Astrocyte of the cerebellum (primary cell): Measurements from ENCODE around the gene THBS1.

Source experiments
- DNase-seq: peaks from one replicate; pipeline ENCODE4 v3.0.0-alpha.2; 2011; ENCODE audit warnings: low read depth
- H3K4me3 ChIP-seq: 2 replicates; pipeline ENCODE4 v1.5.1; 2011; ENCODE audit warnings: mild to moderate bottlenecking, low read depth, low read length, moderate library complexity
- in situ Hi-C: cut with HindIII; loops from 2 replicates; pipeline ENCODE4 v1.10.0; 2017; ENCODE audit warnings: low sequenced_read_pairs
- TF ChIP-seq, protein P1 (sequence below): IDR thresholded peaks from 2 replicates; pipeline ENCODE4 v1.5.1; 2012; ENCODE audit warnings: low read length, low read depth, moderate library complexity, mild to moderate bottlenecking; ENCODE audit errors: missing control alignments

Gene THBS1

GRCh38 chr15:39621210-39621609 is 40.3 kb downstream of the THBS1 start:
- in situ Hi-C loops, result no loop called here
- no peak overlapping the region for H3K4me3 ChIP-seq
- TF ChIP-seq, protein P1, sequence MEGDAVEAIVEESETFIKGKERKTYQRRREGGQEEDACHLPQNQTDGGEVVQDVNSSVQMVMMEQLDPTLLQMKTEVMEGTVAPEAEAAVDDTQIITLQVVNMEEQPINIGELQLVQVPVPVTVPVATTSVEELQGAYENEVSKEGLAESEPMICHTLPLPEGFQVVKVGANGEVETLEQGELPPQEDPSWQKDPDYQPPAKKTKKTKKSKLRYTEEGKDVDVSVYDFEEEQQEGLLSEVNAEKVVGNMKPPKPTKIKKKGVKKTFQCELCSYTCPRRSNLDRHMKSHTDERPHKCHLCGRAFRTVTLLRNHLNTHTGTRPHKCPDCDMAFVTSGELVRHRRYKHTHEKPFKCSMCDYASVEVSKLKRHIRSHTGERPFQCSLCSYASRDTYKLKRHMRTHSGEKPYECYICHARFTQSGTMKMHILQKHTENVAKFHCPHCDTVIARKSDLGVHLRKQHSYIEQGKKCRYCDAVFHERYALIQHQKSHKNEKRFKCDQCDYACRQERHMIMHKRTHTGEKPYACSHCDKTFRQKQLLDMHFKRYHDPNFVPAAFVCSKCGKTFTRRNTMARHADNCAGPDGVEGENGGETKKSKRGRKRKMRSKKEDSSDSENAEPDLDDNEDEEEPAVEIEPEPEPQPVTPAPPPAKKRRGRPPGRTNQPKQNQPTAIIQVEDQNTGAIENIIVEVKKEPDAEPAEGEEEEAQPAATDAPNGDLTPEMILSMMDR, result no peak
- no peak for DNase-seq

DNA sequence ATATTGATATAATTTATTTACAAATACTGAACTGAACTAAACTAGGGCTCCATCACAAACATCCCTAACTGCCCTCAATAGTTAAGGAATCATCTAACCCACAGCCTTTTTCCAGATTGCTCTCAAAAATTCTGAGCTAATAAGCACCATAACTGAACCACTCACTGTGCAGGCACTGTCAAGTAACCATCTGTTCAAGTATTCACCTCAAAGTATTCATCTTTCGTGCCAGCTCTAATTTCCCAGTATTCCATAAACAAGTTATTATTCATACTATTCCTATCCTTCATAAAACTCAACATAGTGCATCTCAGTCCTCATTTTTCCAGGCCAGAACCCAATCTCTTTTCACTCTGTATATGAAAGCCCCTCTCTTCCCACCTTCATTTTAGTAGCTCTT is 41.1 kb downstream of the THBS1 start:
- no peak for DNase-seq
- TF ChIP-seq, protein P1, result no peak
- no peak overlapping the region for H3K4me3 ChIP-seq
- in situ Hi-C loops, result no loop called here

DNA sequence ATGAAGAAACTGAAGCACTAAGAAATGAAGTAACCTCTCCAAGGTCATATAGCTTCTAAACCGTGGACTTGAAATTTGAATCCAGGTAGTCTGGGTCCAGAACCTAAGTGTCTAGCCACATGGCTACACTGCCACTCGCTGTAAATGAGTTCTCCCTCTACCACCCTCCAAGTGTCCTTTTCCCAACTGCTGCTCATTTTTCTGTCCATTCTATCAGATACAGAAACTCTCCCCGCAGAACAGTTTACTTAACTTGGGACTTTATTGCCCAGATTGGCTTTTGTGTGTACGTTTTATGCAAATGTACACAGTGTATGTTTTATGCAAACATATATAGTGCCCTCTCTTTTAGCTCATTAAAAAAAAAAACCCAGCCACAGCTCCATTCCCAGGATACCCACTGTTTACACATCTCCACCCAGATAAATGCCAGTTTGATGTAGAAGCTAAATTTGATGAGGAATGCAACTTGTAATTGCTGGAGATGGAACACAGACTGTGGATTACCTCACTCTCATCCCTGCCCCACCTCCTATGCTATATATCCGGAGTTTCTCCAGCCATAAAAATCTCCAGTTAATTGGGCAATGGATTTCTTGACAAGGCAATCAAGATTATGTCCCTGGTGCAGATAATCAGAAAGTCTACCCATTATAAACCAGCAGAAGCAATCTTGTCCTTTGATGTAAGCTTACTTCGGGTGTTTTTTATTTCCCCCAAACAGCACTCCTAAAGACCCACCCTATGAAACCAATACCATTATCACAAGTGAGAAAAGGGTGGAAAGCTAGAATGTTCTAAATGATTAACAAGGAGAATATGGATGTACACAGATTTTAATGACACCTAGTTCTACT is 42.0 kb downstream of the THBS1 start:
- no peak for DNase-seq
- in situ Hi-C loops, result no loop called here
- TF ChIP-seq, protein P1, result no peak
- no peak overlapping the region for H3K4me3 ChIP-seq

DNA sequence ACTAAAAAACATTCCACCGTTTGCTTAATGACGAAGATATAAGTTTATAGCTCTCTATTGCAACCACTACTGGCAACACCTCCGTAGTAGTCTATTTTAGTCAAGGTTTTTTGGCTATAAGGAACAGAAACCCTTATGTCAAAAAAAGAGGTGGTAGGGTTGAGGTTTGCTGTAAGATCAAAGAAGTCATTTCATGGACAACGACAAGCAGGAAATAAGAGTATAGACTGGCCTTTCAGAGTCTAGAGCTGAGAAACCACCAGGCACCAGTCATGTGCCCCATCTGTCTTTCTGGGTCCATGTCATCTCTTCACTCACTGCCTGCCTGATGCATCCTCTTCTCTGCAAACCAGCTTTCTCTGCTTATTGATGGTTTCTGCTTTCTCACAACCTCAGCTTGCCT is 42.7 kb downstream of the THBS1 start:
- in situ Hi-C loops, result no loop called here
- DNase-seq, result no peak
- H3K4me3 ChIP-seq, result no peak overlapping the region
- TF ChIP-seq, protein P1, result no peak

DNA sequence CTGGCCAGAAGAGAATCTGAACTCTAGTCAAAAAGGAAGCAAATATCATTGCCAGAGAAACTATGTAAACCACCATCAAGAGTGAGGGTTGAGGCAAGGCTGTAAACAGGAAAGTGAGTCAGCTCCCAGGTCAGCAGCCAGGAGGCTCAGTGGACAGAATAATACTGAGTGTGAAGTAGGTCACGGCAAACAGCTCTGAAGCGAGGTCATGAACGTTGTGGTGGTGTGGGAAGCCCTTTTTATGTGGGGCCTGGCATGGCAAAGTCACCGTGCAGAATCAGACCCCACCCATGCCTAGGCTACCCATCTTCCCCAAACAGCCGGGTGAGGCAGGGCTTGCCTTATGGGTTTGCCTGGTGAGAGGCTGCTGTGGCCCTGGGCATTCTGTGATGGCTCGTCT is 43.9 kb downstream of the THBS1 start:
- TF ChIP-seq, protein P1, result peak; percentile 21
- peak; percentile 83 for DNase-seq
- no peak overlapping the region for H3K4me3 ChIP-seq
- in situ Hi-C loops, result no loop called here

- no peak for DNase-seq
- TF ChIP-seq, protein P1, result no peak
- H3K4me3 ChIP-seq, result no peak overlapping the region
- in situ Hi-C loops, result no loop called here
These were observed 44.6 kb downstream of the THBS1 start for GRCh38 chr15:39625451-39625850.
